Measurements from ENCODE around the gene GPR183. TPM values are rescaled to one million over a fixed set of nuclear protein-coding genes. Genes with fewer than 3 reads are reported as not detected.

GPR183 gene
- total and polyA plus RNA-seq, 10 of the 15 experiments (the other 5 are each of a cell fraction or from before 2014, with no cell fraction given), result 134 to 669 (median 225) TPM

- in situ Hi-C loops (cut with MboI), result no loop called here
- TF ChIP-seq WRNIP1 (IDR thresholded peaks at IDR 0.05; ENCODE audit: borderline replicate concordance, low read depth, low read length), result no peak
- TF ChIP-seq MXI1 (IDR thresholded peaks at IDR 0.05; ENCODE audit: low read depth, low read length), result no peak
- TF ChIP-seq MYB (IDR thresholded peaks at IDR 0.05; ENCODE audit: borderline replicate concordance, low read depth, low read length), result no peak
- TF ChIP-seq ZBTB33 (IDR thresholded peaks at IDR 0.05), result no peak
- TF ChIP-seq HDGF (IDR thresholded peaks at IDR 0.05), result no peak
- no peak for TF ChIP-seq ZBTB40 (IDR thresholded peaks at IDR 0.05; ENCODE audit: borderline replicate concordance)
- no peak for TF ChIP-seq NKRF (conservative IDR thresholded peaks at IDR 0.05)
- no peak for TF ChIP-seq STAT1 (conservative IDR thresholded peaks at IDR 0.05)
- no peak for TF ChIP-seq REST (IDR thresholded peaks at IDR 0.05; ENCODE audit: low read depth, low read length)
- no peak for TF ChIP-seq MTA2 (IDR thresholded peaks at IDR 0.05; ENCODE audit: low read depth)
- TF ChIP-seq ATF7 (IDR thresholded peaks at IDR 0.05; ENCODE audit: low read depth), result no peak
Measured at GRCh38 chr13:99347911-99348451, 40.8 kb upstream of the GPR183 start.

More at GRCh38 chr13:99347911-99348451, 40.8 kb upstream of the GPR183 start:
- WGBS (ENCODE audit: insufficient coverage, insufficient replicate concordance, low lambda C conversion rate, missing lambda C conversion rate), result 36% methylated on average over 8 of the region's 8 CpGs
- intact Hi-C loops (cut with micrococcal nuclease; ENCODE audit: unreplicated experiment), result no loop called here
- Histone ChIP-seq H3K4me3 (no peak overlapping the region), H3K9ac (ENCODE audit: control insufficient read depth, insufficient read depth, low read length) (no peak overlapping the region; the same call in 1 of the 2 replicates), H3K4me2 (ENCODE audit: control insufficient read depth, insufficient read depth) (peak overlapping the region; percentile 67), H3K27ac (ENCODE audit: control insufficient read depth, insufficient read depth) (peak overlapping the region; percentile 54), H3K9me3 (replicated peaks; ENCODE audit: control insufficient read depth, insufficient read depth, low read length) (no peaks in the 10 kb centered on the region), H3K27me3 (replicated peaks in 1 of 2; ENCODE audit: control insufficient read depth in 2 of 2, insufficient read depth in 2 of 2, low read length in 1 of 2) (no peaks in the 10 kb centered on the region), H3K79me2 (ENCODE audit: control insufficient read depth, insufficient read depth, low read length) (peaks cover 3% of the 10 kb centered on the region), H2AFZ (ENCODE audit: control insufficient read depth, low read depth, low read length) (no peak overlapping the region; the same call in 1 of the 2 replicates), H3K36me3 (ENCODE audit: control insufficient read depth in 2 of 2, insufficient read depth in 2 of 2, low read length in 1 of 2) (no peaks in the 10 kb centered on the region; a peak in 2 of 4 replicates), H4K20me1 (ENCODE audit: control insufficient read depth, insufficient read depth) (no peaks in the 10 kb centered on the region), H3K4me1 (ENCODE audit: control insufficient read depth, insufficient read depth, low read length) (peaks cover 31% of the 10 kb centered on the region)
- POLR2A ChIA-PET, result interaction anchor here (0.5 to 2.6 kb wide), 8 partner anchors 10 to 763 kb away, joined by 3 to 10 read pairs (median 5); no protein-coding TSS in a partner anchor
- ATAC-seq (peak; percentile 79), FAIRE-seq (peak; percentile 38), DNase-seq (ENCODE audit: low read depth, low spot score) (no peak)
- SMC1A ChIA-PET (ENCODE audit: uncharacterized antibody, unreplicated experiment), result interaction anchor here (0.6 to 3.2 kb wide), 22 partner anchors 9 to 88 kb away, joined by 3 to 28 read pairs (median 4); no protein-coding TSS in a partner anchor
- RAD21 ChIA-PET (ENCODE audit: unreplicated experiment), result interaction anchor here (0.6 to 4.2 kb wide), 15 partner anchors 10 to 89 kb away, joined by 3 to 18 read pairs (median 3); partner anchors contain the start of gene GPR183
- CTCF ChIA-PET, result interaction anchor here (0.7 to 3.6 kb wide), 9 partner anchors 10 to 171 kb away, joined by 3 to 16 read pairs (median 5); no protein-coding TSS in a partner anchor
- no TSS peak for BruUV-seq (replicated peaks)

All from GM12878 (cell line).